8988T (cell line): ENCODE data around the gene CCL4L2.
"Not testable (repeated sequence)": the region's sequence is repeated elsewhere in the genome, so short reads cannot be mapped to it uniquely, and the experiment has no call there.

Experiments
- DNase-seq: peaks from one replicate; pipeline ENCODE4 v3.0.0; 2011

The CCL4L2 gene

GRCh38 chr17:36195434-36196130 lies 15.3 kb upstream of the CCL4L2 start:
- DNase-seq: no peak

DNA sequence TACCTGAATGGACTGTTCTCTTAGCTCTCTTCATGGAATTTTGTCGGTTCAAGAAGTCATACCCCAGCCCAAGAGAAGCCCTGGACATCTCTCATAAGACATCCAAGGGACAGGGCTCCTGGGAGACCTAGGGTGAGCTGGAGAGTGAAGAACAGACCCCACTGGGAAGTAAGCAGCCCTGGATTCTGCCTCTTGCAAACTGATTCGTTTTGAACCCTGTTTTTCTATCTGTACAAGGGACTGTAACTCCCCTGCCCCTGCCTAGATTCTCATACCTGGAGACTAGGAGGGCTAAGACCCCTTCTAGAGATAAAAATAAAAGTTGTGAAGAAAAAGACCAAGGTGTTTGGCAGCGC lies 14.8 kb upstream of the CCL4L2 start:
- DNase-seq: no peak

DNA sequence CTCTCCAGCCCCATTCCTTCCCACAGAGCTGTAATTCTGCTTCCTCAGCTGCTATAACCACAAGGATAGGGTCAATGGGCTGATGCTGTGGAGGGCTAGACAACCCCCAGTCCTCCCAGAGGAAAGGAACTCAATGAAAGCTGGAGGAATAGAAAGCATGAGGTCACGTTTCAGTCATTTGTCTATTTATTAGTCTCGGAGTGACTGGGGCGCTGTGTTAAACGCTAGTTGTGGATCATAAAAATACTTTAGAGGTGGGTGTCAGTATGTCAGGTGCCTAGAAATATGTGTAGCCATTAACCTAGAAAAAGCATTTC lies 13.5 kb upstream of the CCL4L2 start:
- DNase-seq: no peak

GRCh38 chr17:36198831-36199465 lies 11.9 kb upstream of the CCL4L2 start:
- DNase-seq: no peak

DNA sequence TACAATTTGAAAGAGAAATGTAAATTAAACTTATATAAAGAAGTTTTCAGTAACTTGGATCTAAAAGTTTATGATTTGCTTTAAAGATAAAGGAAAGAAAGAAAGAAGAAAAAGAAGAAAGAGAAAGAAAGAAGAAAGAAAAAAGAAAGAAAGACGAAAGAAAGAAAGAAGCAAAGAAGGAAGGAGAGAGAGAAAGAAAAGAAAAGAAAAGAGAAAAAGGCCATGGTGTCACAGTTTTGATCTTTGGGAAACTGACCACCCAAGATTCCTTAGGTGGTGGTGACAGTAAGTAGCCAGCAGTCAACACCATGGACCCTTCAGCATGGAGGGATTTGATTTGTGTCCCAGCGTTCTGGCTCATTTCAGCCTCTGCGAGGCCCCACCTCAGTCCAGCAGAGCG lies 9.8 kb upstream of the CCL4L2 start:
- DNase-seq: not testable (repeated sequence)

- not testable (repeated sequence) for DNase-seq
Observed at GRCh38 chr17:36201506-36201905, 9.4 kb upstream of the CCL4L2 start.

GRCh38 chr17:36203335-36203734 lies 7.5 kb upstream of the CCL4L2 start:
- no peak for DNase-seq

GRCh38 chr17:36204724-36205500 lies 6.0 kb upstream of the CCL4L2 start:
- no peak for DNase-seq

DNA sequence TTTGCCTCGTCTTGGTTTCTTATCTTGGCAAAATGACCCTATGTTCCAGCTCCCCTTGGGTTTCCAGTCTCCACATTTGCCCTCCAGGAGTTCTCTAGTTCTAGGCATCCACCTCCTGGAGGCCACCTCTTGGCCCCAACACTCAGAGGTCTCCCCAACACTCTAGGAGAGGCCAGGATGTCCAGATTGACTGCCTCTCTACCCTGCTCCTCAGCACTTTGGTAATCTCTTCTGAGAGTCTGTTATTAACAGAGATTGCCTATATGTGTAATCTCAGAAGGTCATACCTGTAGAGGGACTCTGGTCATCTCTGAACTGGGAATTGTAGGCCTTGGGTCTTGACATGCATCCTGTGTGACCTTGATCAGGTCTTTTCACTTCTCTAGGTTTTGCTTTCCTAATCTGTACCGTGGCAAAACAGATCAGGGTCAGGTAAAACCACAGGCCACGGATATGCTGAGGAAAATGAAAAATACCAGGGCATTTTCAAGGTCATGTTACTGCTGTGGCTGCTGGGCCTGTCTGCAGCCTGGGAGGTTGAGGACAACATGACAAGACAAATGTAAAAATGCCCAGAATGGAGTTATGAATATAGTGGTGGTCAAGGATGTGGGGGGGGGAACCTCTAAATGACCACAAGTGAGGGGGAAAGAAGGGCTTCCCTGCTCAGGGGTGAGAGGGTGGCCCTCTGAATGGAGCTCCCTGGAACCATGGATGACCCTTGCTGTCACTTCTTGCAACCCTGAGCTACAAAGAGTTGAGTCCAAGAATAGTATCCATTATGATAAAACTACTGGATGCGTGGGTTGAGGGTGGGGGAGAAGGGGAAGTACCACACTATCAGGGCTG lies 5.0 kb upstream of the CCL4L2 start:
- no peak for DNase-seq

DNA sequence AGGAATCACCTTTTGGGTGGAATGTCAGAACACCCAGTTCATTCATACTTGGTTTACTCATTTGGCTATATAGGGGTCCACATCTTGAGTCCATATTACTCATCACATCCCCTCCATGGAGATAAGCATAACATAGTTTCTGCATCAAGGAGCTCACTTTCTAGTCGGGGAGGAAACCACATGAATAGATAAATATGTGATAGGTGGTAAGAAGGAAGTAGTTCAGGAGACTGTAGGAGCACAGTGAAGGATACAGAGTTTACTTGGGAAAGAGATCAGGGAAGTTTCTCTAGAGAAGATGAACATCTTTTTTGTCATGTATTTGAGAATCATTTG lies 4.4 kb upstream of the CCL4L2 start:
- DNase-seq: not testable (repeated sequence)

GRCh38 chr17:36207383-36207782 lies 3.5 kb upstream of the CCL4L2 start:
- DNase-seq: not testable (repeated sequence)

GRCh38 chr17:36209575-36209974 lies 1.3 kb upstream of the CCL4L2 start:
- no peak for DNase-seq

- not testable (repeated sequence) for DNase-seq
Observed at GRCh38 chr17:36211484-36212271, 815 bp downstream of the CCL4L2 start.

GRCh38 chr17:36212272-36212605 lies 1.4 kb downstream of the CCL4L2 start:
- DNase-seq: no peak

GRCh38 chr17:36212966-36213365 lies 2.1 kb downstream of the CCL4L2 start:
- no peak for DNase-seq

- DNase-seq: no peak
Observed at GRCh38 chr17:36213695-36214094, 2.8 kb downstream of the CCL4L2 start.

DNA sequence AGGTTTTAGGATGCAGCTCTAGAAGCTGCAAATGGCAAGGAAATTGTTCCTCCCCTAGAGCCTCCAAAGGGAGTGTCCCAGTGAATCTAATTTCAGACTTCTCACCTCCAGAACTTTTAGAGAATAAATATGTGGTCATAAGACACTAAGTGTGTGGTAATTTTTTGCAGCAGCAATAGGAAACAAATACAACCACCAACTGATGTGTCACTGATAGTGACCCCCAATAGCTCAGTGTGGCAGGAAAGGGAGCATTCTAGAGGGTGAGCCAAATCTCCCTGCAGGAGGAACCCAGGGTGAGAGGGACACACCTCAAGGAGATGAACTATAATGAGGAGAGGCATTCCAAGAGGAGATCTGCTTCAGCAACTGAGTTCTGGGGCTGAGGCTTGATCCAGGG lies 4.1 kb downstream of the CCL4L2 start:
- DNase-seq: no peak

- DNase-seq: not testable (repeated sequence)
Observed at GRCh38 chr17:36215406-36216308, 4.8 kb downstream of the CCL4L2 start.

GRCh38 chr17:36219556-36219955 lies 8.7 kb downstream of the CCL4L2 start:
- not testable (repeated sequence) for DNase-seq

- DNase-seq: not testable (repeated sequence)
Observed at GRCh38 chr17:36220737-36221580, 10.1 kb downstream of the CCL4L2 start.
